Spleen (tissue), 11 donors: ENCODE data around the gene CDK12. TPM values are rescaled to one million over a fixed set of nuclear protein-coding genes. Genes with fewer than 3 reads are reported as not detected.

Source experiments
- DNase-seq: peaks from one replicate; pipeline ENCODE4 v3.0.0-alpha.2; 2020
- H3K27ac ChIP-seq, 8 donors: fragments of 200-600 bp; sonication (generic) in 7 of 8; 1 replicate in 4 of 8; 2 replicates in 4 of 8; pipeline versions ENCODE4 v1.5.0 to v1.8.0; 2016 to 2021; ENCODE audit warnings: inconsistent platforms in 4 of 8, mild to moderate bottlenecking in 4 of 8, moderate library complexity in 1 of 8
- H3K27me3 ChIP-seq, 7 donors: fragments of 200-600 bp; sonication (generic) in 6 of 7; replicated peaks in 1 of 7; 1 replicate in 4 of 7; 2 replicates in 3 of 7; pipeline versions ENCODE4 v1.5.0 to v1.8.0; 2016 to 2021; ENCODE audit warnings: inconsistent platforms in 3 of 7, mild to moderate bottlenecking in 1 of 7
- H3K36me3 ChIP-seq, 6 donors: fragments of 200-600 bp; sonication (generic) in 5 of 6; 1 replicate in 4 of 6; 2 replicates in 2 of 6; pipeline versions ENCODE4 v1.5.0 to v1.8.0; 2016 to 2021; ENCODE audit warnings: inconsistent platforms in 2 of 6
- H3K4me1 ChIP-seq, 6 donors: fragments of 200-600 bp; sonication (generic) in 5 of 6; 1 replicate in 3 of 6; 2 replicates in 3 of 6; pipeline versions ENCODE4 v1.5.0 to v1.8.0; 2016 to 2021; ENCODE audit warnings: inconsistent platforms in 3 of 6
- H3K4me3 ChIP-seq, 8 donors: fragments of 200-600 bp; sonication (generic) in 7 of 8; 1 replicate in 4 of 8; 2 replicates in 4 of 8; pipeline versions ENCODE4 v1.5.0 to v1.8.0; 2016 to 2021; ENCODE audit warnings: inconsistent platforms in 4 of 8, mild to moderate bottlenecking in 4 of 8, moderate library complexity in 2 of 8
- H3K9me3 ChIP-seq, 8 donors: fragments of 200-600 bp; sonication (generic) in 7 of 8; 1 replicate in 4 of 8; 2 replicates in 4 of 8; pipeline versions ENCODE4 v1.5.0 to v1.8.0; 2016 to 2021; ENCODE audit warnings: inconsistent platforms in 4 of 8
- CTCF ChIP-seq, 11 experiments: fragments of 200-600 bp in 7 of 11; fragments of 450-650 bp in 4 of 11; sonication (generic) in 4 of 11; IDR thresholded peaks in 8 of 11; conservative IDR thresholded peaks in 3 of 11; 1 replicate in 7 of 11; 2 replicates in 4 of 11; pipeline versions ENCODE4 v1.4.0 to v1.8.0; 2016 to 2021; ENCODE audit warnings: antibody characterized with exemption in 11 of 11, inconsistent platforms in 4 of 11, mild to moderate bottlenecking in 1 of 11
- POLR2A ChIP-seq, 3 donors: fragments of 450-650 bp; IDR thresholded peaks; one replicate each; pipeline ENCODE4 v1.5.1; 2017; ENCODE audit warnings: antibody characterized with exemption in 3 of 3, mild to moderate bottlenecking in 1 of 3
- POLR2AphosphoS5 ChIP-seq, 3 donors: sonication (generic); formaldehyde crosslinking; IDR thresholded peaks; one replicate each; pipeline ENCODE4 v1.5.1; 2017; ENCODE audit warnings: antibody characterized with exemption in 3 of 3
- WGBS, 5 donors: extraction: QIAGEN DNeasy Blood & Tissue Kit in 3 of 5; methylation state at CpG; one replicate each; pipeline versions ENCODE4 v1.1.5 to v1.1.7; 2013 to 2018; 5-methylcytosine and 5-hydroxymethylcytosine counted together
- intact Hi-C: fragments of 100-400 bp; cut with DNase I; formaldehyde crosslinking; loops from one replicate; pipeline ENCODE4 v1.15.0; 2023; ENCODE audit warnings: low total_unique reads
- polyA plus RNA-seq, 3 donors: library from polyadenylated mRNA; stranded (reverse); fragments of 200-250 nt; gene quantifications; one replicate each; pipeline ENCODE4 v1.2.1, GENCODE V29; 2013
- total RNA-seq, 7 donors: library from RNA; depleted of rRNA in 3 of 7; stranded (reverse); fragments of >200 nt in 3 of 7; fragmentation: NEBNext Ultra II Directional in 4 of 7; extraction: Animal tissue kit (Norgen Biotek cat#: 25700) in 4 of 7; gene quantifications; one replicate each; pipeline versions ENCODE4 v1.1.0 to v1.2.1, GENCODE V29; 2016 to 2021
- donor health status: healthy with polysubstance abuse.
- donor health status: DM: no; HTN: no; CAD: no; lungs with moderate emphysema.
- donor health status: DM: no; HTN: no; CAD: no.
- donor health status: Bipolar disorder and iron deficiency.
- donor health status: healthy.
- donor health status: DM: no; HTN: no; CAD: no.
- donor health status: DM: yes; HTN: yes; CAD: no.

CDK12 gene
- total and polyA plus RNA-seq, 10 donors = 6.9 to 88.1 (median 72.7) TPM

GRCh38 chr17:39573447-39574298, 112.4 kb downstream of the CDK12 start:
- Histone ChIP-seq H3K27ac (peak overlapping the region; percentile 15 to 84 (median 80)), H3K4me1 (peaks cover 5 to 22% (median 14%) of the 10 kb centered on the region in 6 donors), H3K4me3 (peak overlapping the region; percentile 35 to 71 (median 55)), H3K27me3 (peaks cover 0 to 12% (median 3%) of the 10 kb centered on the region in 7 donors), H3K9me3 (peaks cover 0 to 11% (median 10%) of the 10 kb centered on the region in 8 donors), H3K36me3 (peaks cover 0 to 40% (median 1%) of the 10 kb centered on the region in 6 donors)
- intact Hi-C loops = no loop called here
- TF ChIP-seq POLR2A (IDR thresholded peaks at IDR 0.05) (no peak), CTCF (IDR thresholded peaks at IDR 0.05 in 8 of 11, conservative IDR thresholded peaks at IDR 0.05 in 3 of 11) (no peak), POLR2AphosphoS5 (IDR thresholded peaks at IDR 0.05) (peak; percentile 38 to 82 (median 77))
- 5 to 9% (median 6%) methylated on average over 39 to 66 of the region's 66 CpGs for WGBS, 5 donors
- peak; percentile 86 for DNase-seq

DNA sequence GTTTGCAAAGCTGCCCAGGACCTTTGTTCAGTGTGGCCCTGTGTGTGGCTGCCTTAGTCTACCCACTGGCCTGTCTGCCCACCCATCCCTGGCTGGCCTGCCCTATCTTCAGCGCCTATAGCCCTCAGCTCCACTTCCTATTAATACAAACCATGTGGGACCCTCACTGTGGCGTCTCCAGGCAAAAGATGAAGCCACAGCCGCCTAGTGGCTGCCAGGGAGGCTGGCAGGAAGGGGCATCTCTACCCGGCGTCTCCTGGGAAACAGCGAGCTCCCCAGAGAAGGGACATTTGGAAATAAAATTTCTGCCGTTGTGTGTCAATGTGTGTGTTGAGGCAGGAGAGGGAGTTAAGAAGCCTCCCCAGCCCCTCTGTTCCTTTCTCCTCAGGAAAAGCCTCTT, 114.9 kb downstream of the CDK12 start:
- DNase-seq = no peak
- WGBS, 5 donors = 17 to 43% (median 21%) methylated on average over 7 of the region's 7 CpGs
- peaks cover 5 to 34% (median 14%) of the 10 kb centered on the region in 6 donors for H3K4me1 ChIP-seq
- H3K27ac ChIP-seq = no peak overlapping the region
- peaks cover 0 to 15% (median 3%) of the 10 kb centered on the region in 7 donors for H3K27me3 ChIP-seq
- intact Hi-C loops = no loop called here
- H3K9me3 ChIP-seq = peaks cover 0 to 4% (median 4%) of the 10 kb centered on the region in 8 donors
- H3K36me3 ChIP-seq = peaks cover 0 to 15% (median 0%) of the 10 kb centered on the region in 6 donors
- H3K4me3 ChIP-seq = no peak overlapping the region
- peak in 6 of 11 experiments; percentile 15 to 53 (median 38) for TF ChIP-seq CTCF (IDR thresholded peaks at IDR 0.05 in 8 of 11, conservative IDR thresholded peaks at IDR 0.05 in 3 of 11)
- no peak for TF ChIP-seq POLR2A (IDR thresholded peaks at IDR 0.05)

DNA sequence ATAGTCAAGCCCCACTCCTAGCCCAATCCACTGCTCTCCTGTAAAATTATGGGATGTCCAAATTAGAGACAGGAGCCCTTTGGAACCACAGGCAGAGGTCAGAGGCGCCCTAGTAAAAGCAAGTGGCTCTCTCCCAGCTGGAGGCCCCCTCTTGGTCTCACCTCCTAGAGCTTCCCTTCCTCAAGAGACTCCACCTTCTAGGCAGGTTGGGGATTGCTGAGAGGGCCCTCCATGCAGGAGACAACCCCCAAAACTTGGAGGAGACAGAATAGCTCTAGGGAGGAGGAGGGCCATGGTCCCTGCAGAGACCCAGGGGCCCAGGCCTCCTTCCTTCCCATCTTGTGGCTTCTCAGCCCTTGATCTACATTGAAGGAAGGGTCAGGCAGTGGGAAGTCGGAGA, 117.0 kb downstream of the CDK12 start:
- intact Hi-C loops = no loop called here
- TF ChIP-seq CTCF (IDR thresholded peaks at IDR 0.05 in 8 of 11, conservative IDR thresholded peaks at IDR 0.05 in 3 of 11) = no peak
- no peak for TF ChIP-seq POLR2AphosphoS5 (IDR thresholded peaks at IDR 0.05)
- no peak for TF ChIP-seq POLR2A (IDR thresholded peaks at IDR 0.05)
- peaks cover 0 to 24% (median 8%) of the 10 kb centered on the region in 6 donors for H3K4me1 ChIP-seq
- WGBS, 5 donors = 78 to 89% (median 84%) methylated on average over 2 of the region's 2 CpGs
- no peak overlapping the region for H3K27ac ChIP-seq
- H3K9me3 ChIP-seq = no peaks in the 10 kb centered on the region
- H3K27me3 ChIP-seq = peaks cover 0 to 13% (median 3%) of the 10 kb centered on the region in 7 donors
- no peak overlapping the region for H3K4me3 ChIP-seq
- DNase-seq = no peak
- no peaks in the 10 kb centered on the region for H3K36me3 ChIP-seq
